ENCODE results near the gene OLFML2B. TPM values are rescaled to one million over a fixed set of nuclear protein-coding genes. Genes with fewer than 3 reads are reported as not detected.

Gene OLFML2B
- polyA plus RNA-seq, 2 of the 4 experiments (the other 2 are of a cell fraction), result 0.10 to 0.79 TPM

DNA sequence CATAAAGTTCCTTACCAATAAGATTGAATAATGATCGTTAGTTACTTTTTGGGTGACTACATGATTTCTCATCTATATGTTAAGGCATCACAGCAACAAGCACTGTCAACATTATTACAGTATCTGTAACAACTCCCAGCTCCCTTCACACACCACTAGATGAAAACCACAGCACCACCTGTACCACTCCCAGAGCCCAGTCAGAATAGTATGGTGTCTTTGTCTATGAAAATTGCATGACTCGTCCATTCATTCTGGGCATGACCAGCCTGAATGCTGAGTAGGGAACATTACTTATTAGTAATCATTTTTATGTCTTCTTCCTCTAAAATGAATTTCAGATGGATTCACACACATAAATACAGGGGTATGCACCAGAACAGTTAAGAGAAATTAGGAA lies 7.0 kb downstream of the OLFML2B start (continued):
- TF ChIP-seq HEYL (CRISPR knock-in tag; IDR thresholded peaks at IDR 0.05), result no peak
- TF ChIP-seq ZNF302 (CRISPR knock-in tag; IDR thresholded peaks at IDR 0.05), result no peak
- no peak for TF ChIP-seq CBX8 (IDR thresholded peaks at IDR 0.05)
- no peak for TF ChIP-seq EP300 (IDR thresholded peaks at IDR 0.05)
- no peak for TF ChIP-seq HDAC2 (IDR thresholded peaks at IDR 0.05)
- TF ChIP-seq NR3C1 (IDR thresholded peaks at IDR 0.05), result no peak
- no peak for TF ChIP-seq GATA3 (IDR thresholded peaks at IDR 0.05; ENCODE audit: borderline replicate concordance)

DNA sequence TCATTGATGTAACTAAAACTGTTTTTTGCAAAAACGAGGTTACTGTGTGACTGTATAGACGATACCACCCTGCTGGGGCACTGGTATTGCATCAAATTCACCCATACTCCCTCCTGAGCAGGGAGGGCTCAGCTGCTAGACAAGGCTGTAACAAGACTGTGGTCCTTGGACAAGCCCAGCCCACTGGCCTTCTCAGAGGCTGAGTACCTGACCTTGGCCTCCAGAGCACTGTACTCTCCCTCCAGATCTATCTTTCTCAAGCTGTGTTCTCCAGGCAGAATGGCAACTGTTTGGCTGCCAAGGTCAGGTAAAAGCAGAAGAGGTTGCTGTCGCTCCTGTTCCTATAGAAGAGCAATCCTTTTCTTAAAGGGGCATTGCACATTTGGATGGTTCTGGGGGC lies 8.5 kb downstream of the OLFML2B start:
- H3K4me1 ChIP-seq, result no peaks in the 10 kb centered on the region
- DNase-seq (ENCODE audit: low read depth in 1 of 2, low spot score in 1 of 2), result no peak
- FAIRE-seq, result no peak
- ChIA-PET POLR2A (no interaction called here), CTCF (interaction anchor here (1.5 to 1.6 kb wide), 2 partner anchors 8 to 22 kb away, joined by 4 to 5 read pairs; partner anchors contain the start of gene OLFML2B)
- H3K4me3 ChIP-seq, result no peak overlapping the region
- H3K27ac ChIP-seq, result no peak overlapping the region
- ATAC-seq, result no peak
- no peak overlapping the region for H3K4me2 ChIP-seq
- 23% methylated on average over 3 of the region's 3 CpGs for WGBS (ENCODE audit: missing lambda C conversion rate)
- peaks cover 8% of the 10 kb centered on the region; the same call in 2 of the 3 replicates for H3K9me3 ChIP-seq
- TF ChIP-seq CBX8 (IDR thresholded peaks at IDR 0.05), result no peak
- no peak for TF ChIP-seq CBX2 (IDR thresholded peaks at IDR 0.05; ENCODE audit: borderline replicate concordance, low read depth)
- TF ChIP-seq CEBPB (IDR thresholded peaks at IDR 0.05), result no peak
- TF ChIP-seq, protein P1, sequence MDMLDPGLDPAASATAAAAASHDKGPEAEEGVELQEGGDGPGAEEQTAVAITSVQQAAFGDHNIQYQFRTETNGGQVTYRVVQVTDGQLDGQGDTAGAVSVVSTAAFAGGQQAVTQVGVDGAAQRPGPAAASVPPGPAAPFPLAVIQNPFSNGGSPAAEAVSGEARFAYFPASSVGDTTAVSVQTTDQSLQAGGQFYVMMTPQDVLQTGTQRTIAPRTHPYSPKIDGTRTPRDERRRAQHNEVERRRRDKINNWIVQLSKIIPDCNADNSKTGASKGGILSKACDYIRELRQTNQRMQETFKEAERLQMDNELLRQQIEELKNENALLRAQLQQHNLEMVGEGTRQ (IDR thresholded peaks at IDR 0.05), result no peak
- TF ChIP-seq CHD2 (IDR thresholded peaks at IDR 0.05; ENCODE audit: low read length, partially characterized antibody), result no peak
- no peak for TF ChIP-seq NR3C1 (IDR thresholded peaks at IDR 0.05)

DNA sequence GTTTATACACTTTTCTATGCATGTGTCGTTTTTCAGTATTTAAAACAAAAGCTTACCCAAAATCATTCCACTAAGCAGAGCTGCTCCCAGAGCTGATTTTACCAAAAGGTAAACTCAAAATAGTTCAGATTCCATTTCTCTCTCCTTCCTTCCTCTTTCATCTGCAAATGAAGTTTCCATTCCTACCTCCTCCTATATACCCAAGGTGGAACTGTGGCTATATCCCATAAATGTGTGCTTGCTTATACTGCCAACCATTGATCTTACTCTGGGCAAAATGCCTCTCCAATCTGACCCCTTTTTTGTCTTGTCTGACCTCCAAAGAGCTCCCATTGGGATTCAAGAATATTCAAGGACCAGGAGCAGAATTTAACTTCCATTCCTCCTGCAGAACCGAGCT lies 9.5 kb downstream of the OLFML2B start:
- H3K4me2 ChIP-seq, result no peak overlapping the region
- ATAC-seq (no peak), DNase-seq (ENCODE audit: low read depth in 1 of 2, low spot score in 1 of 2) (no peak), FAIRE-seq (no peak)
- no peak overlapping the region for H3K4me3 ChIP-seq
- ChIA-PET CTCF (interaction anchor here (1.0 to 1.6 kb wide), 3 partner anchors 9 to 221 kb away, joined by 3 to 5 read pairs (median 4); partner anchors contain the start of gene OLFML2B), POLR2A (no interaction called here)
- TF ChIP-seq RFX5 (IDR thresholded peaks at IDR 0.05), result no peak
- TF ChIP-seq TP53 (CRISPR knock-in tag; IDR thresholded peaks at IDR 0.05), result no peak
- TF ChIP-seq RNF2 (IDR thresholded peaks at IDR 0.05; ENCODE audit: borderline replicate concordance, low read depth), result no peak
- TF ChIP-seq EHF (CRISPR knock-in tag; IDR thresholded peaks at IDR 0.05), result no peak
- no peak for TF ChIP-seq MYC (IDR thresholded peaks at IDR 0.05; ENCODE audit: borderline replicate concordance, low read length)
- TF ChIP-seq, protein P2, sequence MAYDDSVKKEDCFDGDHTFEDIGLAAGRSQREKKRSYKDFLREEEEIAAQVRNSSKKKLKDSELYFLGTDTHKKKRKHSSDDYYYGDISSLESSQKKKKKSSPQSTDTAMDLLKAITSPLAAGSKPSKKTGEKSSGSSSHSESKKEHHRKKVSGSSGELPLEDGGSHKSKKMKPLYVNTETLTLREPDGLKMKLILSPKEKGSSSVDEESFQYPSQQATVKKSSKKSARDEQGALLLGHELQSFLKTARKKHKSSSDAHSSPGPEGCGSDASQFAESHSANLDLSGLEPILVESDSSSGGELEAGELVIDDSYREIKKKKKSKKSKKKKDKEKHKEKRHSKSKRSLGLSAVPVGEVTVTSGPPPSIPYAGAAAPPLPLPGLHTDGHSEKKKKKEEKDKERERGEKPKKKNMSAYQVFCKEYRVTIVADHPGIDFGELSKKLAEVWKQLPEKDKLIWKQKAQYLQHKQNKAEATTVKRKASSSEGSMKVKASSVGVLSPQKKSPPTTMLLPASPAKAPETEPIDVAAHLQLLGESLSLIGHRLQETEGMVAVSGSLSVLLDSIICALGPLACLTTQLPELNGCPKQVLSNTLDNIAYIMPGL (CRISPR knock-in tag; IDR thresholded peaks at IDR 0.05; ENCODE audit: borderline replicate concordance), result no peak
- TF ChIP-seq, protein P1 (IDR thresholded peaks at IDR 0.05), result no peak
- TF ChIP-seq, protein P3, sequence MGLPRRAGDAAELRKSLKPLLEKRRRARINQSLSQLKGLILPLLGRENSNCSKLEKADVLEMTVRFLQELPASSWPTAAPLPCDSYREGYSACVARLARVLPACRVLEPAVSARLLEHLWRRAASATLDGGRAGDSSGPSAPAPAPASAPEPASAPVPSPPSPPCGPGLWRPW (IDR thresholded peaks at IDR 0.05), result no peak
- no peak for TF ChIP-seq HOXA7 (CRISPR knock-in tag; IDR thresholded peaks at IDR 0.05)
- TF ChIP-seq, protein P4, sequence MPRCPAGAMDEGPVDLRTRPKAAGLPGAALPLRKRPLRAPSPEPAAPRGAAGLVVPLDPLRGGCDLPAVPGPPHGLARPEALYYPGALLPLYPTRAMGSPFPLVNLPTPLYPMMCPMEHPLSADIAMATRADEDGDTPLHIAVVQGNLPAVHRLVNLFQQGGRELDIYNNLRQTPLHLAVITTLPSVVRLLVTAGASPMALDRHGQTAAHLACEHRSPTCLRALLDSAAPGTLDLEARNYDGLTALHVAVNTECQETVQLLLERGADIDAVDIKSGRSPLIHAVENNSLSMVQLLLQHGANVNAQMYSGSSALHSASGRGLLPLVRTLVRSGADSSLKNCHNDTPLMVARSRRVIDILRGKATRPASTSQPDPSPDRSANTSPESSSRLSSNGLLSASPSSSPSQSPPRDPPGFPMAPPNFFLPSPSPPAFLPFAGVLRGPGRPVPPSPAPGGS (IDR thresholded peaks at IDR 0.05), result no peak
- TF ChIP-seq MAFK (IDR thresholded peaks at IDR 0.05; ENCODE audit: partially characterized antibody), result no peak
- no peak for TF ChIP-seq FOXS1 (CRISPR knock-in tag; IDR thresholded peaks at IDR 0.05)
- no peak for TF ChIP-seq CHD4 (IDR thresholded peaks at IDR 0.05; ENCODE audit: borderline replicate concordance)
- no peak for TF ChIP-seq EHMT2 (IDR thresholded peaks at IDR 0.05; ENCODE audit: low read depth)
- no peak for TF ChIP-seq ZNF302 (CRISPR knock-in tag; IDR thresholded peaks at IDR 0.05)
- TF ChIP-seq, protein P5, sequence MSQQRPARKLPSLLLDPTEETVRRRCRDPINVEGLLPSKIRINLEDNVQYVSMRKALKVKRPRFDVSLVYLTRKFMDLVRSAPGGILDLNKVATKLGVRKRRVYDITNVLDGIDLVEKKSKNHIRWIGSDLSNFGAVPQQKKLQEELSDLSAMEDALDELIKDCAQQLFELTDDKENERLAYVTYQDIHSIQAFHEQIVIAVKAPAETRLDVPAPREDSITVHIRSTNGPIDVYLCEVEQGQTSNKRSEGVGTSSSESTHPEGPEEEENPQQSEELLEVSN (IDR thresholded peaks at IDR 0.05; ENCODE audit: borderline replicate concordance, low read depth), result no peak
- no peak for TF ChIP-seq ZSCAN20 (CRISPR knock-in tag; IDR thresholded peaks at IDR 0.05)
- H3K4me1 ChIP-seq, result no peaks in the 10 kb centered on the region
- WGBS (ENCODE audit: missing lambda C conversion rate), result 12% methylated on average over 2 of the region's 2 CpGs
- H3K9me3 ChIP-seq, result peaks cover 8% of the 10 kb centered on the region; the same call in 2 of the 3 replicates
- H3K27ac ChIP-seq, result no peak overlapping the region
